NT2/D1 (cell line): ENCODE measurements around the gene TIMM13.
"Not testable (repeated sequence)": the region's sequence is repeated elsewhere in the genome, so short reads cannot be mapped to it uniquely, and the experiment has no call there.

Source experiments
- DNase-seq: peaks from one replicate; pipeline ENCODE4 v3.0.0-alpha.2; 2011; ENCODE audit warnings: low read depth, low spot score
- H3K27me3 ChIP-seq: 2 replicates; pipeline ENCODE4 v1.6.0; 2011; ENCODE audit warnings: mild to moderate bottlenecking; ENCODE audit not compliant: insufficient read length, insufficient read depth
- H3K36me3 ChIP-seq: 2 replicates; pipeline ENCODE4 v1.6.1; 2011; ENCODE audit warnings: mild to moderate bottlenecking, low read length, mixed read lengths; ENCODE audit not compliant: insufficient read depth, insufficient read length
- H3K4me1 ChIP-seq: 2 replicates; pipeline ENCODE4 v1.5.1; 2011; ENCODE audit not compliant: insufficient read depth, insufficient read length
- H3K4me3 ChIP-seq: 2 replicates; pipeline ENCODE4 v1.5.1; 2011; ENCODE audit warnings: low read depth; ENCODE audit not compliant: insufficient read length
- H3K9ac ChIP-seq: 2 replicates; pipeline ENCODE4 v1.6.0; 2011; ENCODE audit warnings: low read depth; ENCODE audit not compliant: insufficient read length
- H3K9me3 ChIP-seq: 2 replicates; pipeline ENCODE4 v1.5.1; 2011; ENCODE audit warnings: mild to moderate bottlenecking, low read length; ENCODE audit not compliant: insufficient read depth
- SUZ12 ChIP-seq: IDR thresholded peaks from 2 replicates; pipeline ENCODE4 v1.6.1; 2011; ENCODE audit not compliant: insufficient read length, insufficient read depth; ENCODE audit errors: extremely low read depth
- YY1 ChIP-seq: IDR thresholded peaks from 2 replicates; pipeline ENCODE4 v1.6.1; 2011; ENCODE audit not compliant: insufficient read length, insufficient read depth
- ZNF274 ChIP-seq: IDR thresholded peaks from 2 replicates; pipeline ENCODE4 v1.6.1; 2011; ENCODE audit warnings: mild to moderate bottlenecking, low read depth, low read length

Gene TIMM13

DNA sequence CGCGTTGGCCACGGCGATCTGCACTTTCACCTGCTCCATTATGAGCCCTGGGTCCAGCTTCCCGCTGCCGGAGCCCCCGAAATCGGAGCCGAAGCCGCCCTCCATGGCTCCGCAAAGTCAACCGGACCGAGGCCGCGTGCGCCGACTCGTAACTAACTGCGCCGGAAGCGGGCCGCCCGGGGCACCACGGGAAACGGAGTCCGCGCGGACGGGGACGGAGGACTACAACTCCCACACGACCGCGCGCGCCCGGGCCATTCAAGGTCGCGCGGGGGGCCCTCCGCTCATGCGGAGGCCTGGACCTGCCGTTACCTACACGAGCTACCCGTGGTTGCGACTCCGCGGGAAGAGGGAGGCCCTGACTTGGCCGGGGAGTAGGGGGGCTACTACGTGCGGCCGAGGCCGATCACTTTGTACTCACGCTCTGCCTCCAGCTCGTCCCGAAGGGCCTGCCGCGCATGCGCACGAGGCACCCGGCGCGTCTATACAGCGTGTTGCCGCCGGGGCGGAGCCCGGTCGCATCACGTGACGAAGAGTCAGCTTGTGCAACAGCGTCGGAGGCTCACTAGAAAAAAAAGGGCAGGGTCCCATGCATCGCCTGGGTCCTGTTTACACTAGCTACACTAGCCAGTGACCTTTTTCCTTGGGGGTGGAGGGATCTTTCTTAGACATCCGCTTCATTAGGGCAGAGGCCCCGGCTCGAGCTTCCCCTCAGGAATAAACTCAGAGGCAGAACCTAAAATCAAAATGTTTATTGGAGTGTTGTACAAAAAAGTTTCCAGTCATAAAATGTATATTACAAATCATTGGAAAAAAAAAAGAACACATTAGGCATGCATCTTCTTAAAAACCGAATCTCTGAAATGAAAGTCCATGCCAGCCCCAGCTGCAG lies at the start of gene TIMM13:
TSS of gene TIMM13 (minus strand) at position 158 of the 892 bp plus-strand sequence. CDS start at position 105, 53 bp downstream.
- H3K4me1 ChIP-seq: peaks cover 21% of the 10 kb centered on the region
- TF ChIP-seq ZNF274 (no peak), YY1 (no peak)
- no peaks in the 10 kb centered on the region for H3K27me3 ChIP-seq
- DNase-seq: peak; percentile 94
- H3K4me3 ChIP-seq: peak within 1 kb of the TSS; percentile 99
- peak within 1 kb of the TSS; percentile 100 for H3K9ac ChIP-seq
- H3K36me3 ChIP-seq: peaks cover 83% of the 10 kb centered on the region
- no peaks in the 10 kb centered on the region for H3K9me3 ChIP-seq

DNA sequence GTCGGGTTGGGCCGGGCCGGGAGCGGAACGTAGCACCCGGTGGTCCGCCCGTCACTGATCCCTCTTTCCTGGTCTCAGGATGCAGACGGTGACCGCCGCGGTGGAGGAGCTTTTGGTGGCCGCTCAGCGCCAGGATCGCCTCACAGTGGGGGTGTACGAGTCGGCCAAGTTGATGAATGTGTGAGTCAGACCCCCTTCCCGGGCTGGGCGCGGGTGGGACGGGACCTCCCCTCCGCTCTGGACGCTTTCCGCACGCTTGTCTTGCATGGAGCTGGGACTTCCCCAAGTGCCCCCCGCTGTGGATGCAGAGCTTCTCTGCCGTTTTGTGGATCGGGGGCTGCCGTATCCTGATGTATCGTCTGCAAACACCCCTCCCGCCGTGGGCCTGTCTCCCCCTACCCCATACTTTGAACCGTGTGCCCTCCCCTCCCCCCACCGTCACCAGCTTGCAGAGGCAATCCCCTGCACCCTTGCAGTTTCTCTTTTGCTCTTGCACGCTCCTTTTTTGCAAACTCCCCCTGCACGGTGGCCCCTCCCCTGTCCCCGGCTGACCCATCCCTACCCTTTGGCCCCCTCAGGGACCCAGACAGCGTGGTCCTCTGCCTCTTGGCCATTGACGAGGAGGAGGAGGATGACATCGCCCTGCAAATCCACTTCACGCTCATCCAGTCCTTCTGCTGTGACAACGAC lies 49.2 kb upstream of the TIMM13 start:
- Histone ChIP-seq H3K9ac (peak overlapping the region; percentile 92), H3K4me3 (peak overlapping the region; percentile 74), H3K4me1 (peaks cover 10% of the 10 kb centered on the region), H3K9me3 (no peaks in the 10 kb centered on the region), H3K27me3 (peaks cover 2% of the 10 kb centered on the region), H3K36me3 (peaks cover 23% of the 10 kb centered on the region)
- no peak for DNase-seq
- TF ChIP-seq YY1 (no peak), SUZ12 (no peak), ZNF274 (no peak)

DNA sequence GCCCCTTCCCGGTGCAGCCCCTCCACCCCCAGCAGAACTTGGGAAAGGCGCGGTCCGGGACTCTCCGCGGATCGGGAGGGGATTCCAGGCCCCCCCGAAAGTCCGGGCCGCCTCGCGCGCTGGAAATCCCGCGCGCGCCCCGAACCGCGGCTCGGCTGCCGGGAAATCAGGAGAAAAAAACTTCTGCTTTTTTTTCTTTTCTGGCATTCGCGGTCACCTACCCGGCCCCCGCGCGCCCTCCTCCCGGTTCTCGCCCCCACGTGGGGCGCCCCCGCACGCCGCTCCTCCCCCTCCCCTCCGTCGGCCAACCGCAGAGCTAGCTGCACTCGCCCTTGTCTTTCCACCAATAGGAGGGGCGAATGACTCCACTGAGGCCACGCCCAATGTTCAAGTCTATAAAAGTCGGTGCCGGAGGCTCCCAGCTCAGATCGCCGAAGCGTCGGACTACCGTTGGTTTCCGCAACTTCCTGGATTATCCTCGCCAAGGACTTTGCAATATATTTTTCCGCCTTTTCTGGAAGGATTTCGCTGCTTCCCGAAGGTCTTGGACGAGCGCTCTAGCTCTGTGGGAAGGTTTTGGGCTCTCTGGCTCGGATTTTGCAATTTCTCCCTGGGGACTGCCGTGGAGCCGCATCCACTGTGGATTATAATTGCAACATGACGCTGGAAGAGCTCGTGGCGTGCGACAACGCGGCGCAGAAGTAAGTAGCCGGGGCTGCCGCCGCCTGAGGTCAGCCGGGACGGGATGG lies 48.5 kb upstream of the TIMM13 start, which contains the start of gene GADD45B:
TSS of gene GADD45B (plus strand) at position 426 of the 749 bp plus-strand sequence. CDS start at position 658, 232 bp downstream.
- H3K9ac ChIP-seq: peak within 1 kb of the TSS; percentile 92
- peak within 1 kb of the TSS; percentile 74 for H3K4me3 ChIP-seq
- peak; percentile 92 for DNase-seq
- no peak for TF ChIP-seq SUZ12
- no peak for TF ChIP-seq ZNF274
- peaks cover 2% of the 10 kb centered on the region for H3K27me3 ChIP-seq
- peaks cover 10% of the 10 kb centered on the region for H3K4me1 ChIP-seq
- peaks cover 23% of the 10 kb centered on the region for H3K36me3 ChIP-seq
- no peaks in the 10 kb centered on the region for H3K9me3 ChIP-seq

DNA sequence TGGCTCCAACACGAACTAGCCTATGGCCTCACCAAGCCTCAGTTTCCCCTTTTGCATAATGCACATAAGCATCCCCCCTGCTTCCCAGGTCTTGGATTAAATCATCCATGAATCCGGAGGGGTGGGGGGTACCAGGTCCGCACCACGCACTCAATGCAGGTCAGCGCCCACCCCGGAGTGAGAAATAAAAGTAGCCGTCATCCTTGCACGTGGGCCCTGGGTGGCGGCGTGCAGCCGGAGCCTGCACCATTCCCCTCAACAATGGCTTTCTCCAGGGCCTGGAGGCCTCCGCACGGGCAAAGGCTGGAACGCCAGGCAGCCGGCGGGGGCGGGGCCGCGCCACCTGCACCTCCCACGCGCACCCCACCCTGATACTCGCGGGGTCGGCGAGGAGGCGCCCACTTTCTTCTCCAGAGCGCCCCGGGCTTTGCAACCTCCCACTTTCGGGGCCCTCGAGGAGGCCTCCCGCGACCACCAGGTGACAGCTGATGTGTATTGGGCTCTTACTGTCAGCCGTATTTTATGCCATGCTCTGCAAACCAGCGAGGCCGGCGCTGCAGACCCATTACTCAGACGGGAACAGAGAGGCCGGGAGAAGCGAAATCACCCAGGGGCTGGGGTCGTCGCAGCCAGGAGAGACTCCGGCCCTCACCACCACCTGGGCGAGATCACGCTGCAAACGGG lies 47.8 kb upstream of the TIMM13 start:
- peaks cover 23% of the 10 kb centered on the region for H3K36me3 ChIP-seq
- no peak for DNase-seq
- H3K4me3 ChIP-seq: peak overlapping the region; percentile 42
- H3K9me3 ChIP-seq: no peaks in the 10 kb centered on the region
- H3K4me1 ChIP-seq: peaks cover 10% of the 10 kb centered on the region
- TF ChIP-seq SUZ12 (no peak), YY1 (no peak), ZNF274 (no peak)
- H3K9ac ChIP-seq: peak overlapping the region; percentile 71
- peaks cover 2% of the 10 kb centered on the region for H3K27me3 ChIP-seq

DNA sequence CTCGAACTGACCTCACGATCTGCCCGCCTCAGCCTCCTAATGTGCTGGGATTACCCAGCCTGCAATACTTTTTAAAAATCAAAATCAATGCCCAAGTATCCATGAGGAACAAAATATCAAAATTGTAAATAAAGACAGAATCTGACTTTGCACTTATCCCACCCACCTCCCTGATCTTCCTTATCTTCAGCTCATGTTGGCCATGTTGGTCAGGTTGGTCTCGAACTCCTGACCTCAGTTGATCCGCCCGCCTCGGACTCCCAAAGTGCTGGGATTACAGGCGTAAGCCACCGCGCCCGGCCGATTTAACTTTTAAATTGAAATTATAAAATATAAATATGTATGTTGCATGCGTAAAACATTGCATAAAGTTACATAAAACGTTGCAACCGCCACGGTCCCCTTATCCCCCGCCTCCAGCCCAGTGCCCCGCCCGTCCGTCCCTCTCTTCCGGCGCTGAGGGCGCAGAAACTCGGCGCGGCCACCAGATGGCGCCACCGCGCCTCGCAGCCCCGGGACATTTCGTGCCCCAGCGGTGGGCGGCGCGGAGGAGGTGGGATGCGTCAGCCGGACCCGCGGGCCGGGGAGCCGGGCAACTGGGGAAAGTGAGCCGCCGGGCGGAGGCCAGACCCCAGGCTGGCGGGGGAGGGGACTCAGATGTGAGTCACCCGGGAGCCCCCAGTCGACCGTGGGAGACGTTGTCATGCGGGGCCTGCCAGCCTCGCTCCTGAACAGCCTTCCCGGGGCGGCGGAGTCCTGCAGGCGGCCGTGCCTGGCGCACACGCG lies 47.0 kb upstream of the TIMM13 start:
- no peak for TF ChIP-seq ZNF274
- TF ChIP-seq YY1: no peak
- no peak for TF ChIP-seq SUZ12
- Histone ChIP-seq H3K4me3 (peak overlapping the region; percentile 42), H3K9me3 (no peaks in the 10 kb centered on the region), H3K4me1 (peaks cover 4% of the 10 kb centered on the region), H3K9ac (peak overlapping the region; percentile 71), H3K27me3 (no peaks in the 10 kb centered on the region), H3K36me3 (peaks cover 23% of the 10 kb centered on the region)
- peak; percentile 83 for DNase-seq

DNA sequence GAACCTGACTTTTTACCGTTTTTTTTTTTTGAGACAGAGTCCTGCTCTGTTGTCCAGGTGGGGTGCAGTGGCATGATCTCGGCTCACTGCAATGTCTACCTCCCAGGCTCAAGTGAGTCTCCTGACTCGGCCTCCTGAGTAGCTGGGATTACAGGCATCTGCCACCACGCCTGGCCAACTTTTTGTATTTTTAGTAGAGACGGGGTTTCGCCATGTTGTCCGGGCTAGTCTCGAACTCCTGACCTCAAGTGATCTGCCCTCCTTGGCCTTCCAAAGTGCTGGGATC lies 42.5 kb upstream of the TIMM13 start:
- not testable (repeated sequence) for H3K27me3 ChIP-seq, H3K36me3 ChIP-seq, H3K4me3 ChIP-seq, H3K9me3 ChIP-seq, H3K9ac ChIP-seq, DNase-seq, H3K4me1 ChIP-seq
